NOMO-1 treated with dmso at 0.1 percent for 144 hours (cell line): ENCODE data around the gene ENOSF1.
A peak's percentile ranks its signal among the peaks of the same experiment; 100 is the strongest.

Experiments used
- DNase-seq: peaks from one replicate; lab custom pipeline; 2025; ENCODE audit not compliant: unreplicated experiment; lab: John Stamatoyannopoulos, UW

ENOSF1 gene

GRCh38 chr18:644395-645004 is 67.9 kb downstream of the ENOSF1 start:
- no peak for DNase-seq

- DNase-seq: no peak
Measured at GRCh38 chr18:641224-641623, 71.2 kb downstream of the ENOSF1 start.

- no peak for DNase-seq
Measured at GRCh38 chr18:635171-635570, 77.3 kb downstream of the ENOSF1 start.

GRCh38 chr18:634551-635045 is 77.8 kb downstream of the ENOSF1 start:
- DNase-seq: no peak

- DNase-seq: no peak
Measured at GRCh38 chr18:631560-631959, 80.9 kb downstream of the ENOSF1 start.

GRCh38 chr18:629269-630150 is 82.9 kb downstream of the ENOSF1 start:
- DNase-seq: no peak

GRCh38 chr18:627231-627630 is 85.2 kb downstream of the ENOSF1 start:
- DNase-seq: no peak

- DNase-seq: peak; percentile 12
Measured at GRCh38 chr18:623761-624620, 88.4 kb downstream of the ENOSF1 start.

- DNase-seq: no peak
Measured at GRCh38 chr18:622289-622688, 90.1 kb downstream of the ENOSF1 start.

- DNase-seq: no peak
Measured at GRCh38 chr18:621291-622043, 91.0 kb downstream of the ENOSF1 start.
